Tibial nerve (tissue), 4 donors: ENCODE data around the gene CNOT8. TPM values are rescaled to one million over a fixed set of nuclear protein-coding genes. Genes with fewer than 3 reads are reported as not detected.

Source experiments
- DNase-seq, 2 donors: peaks; one replicate each; pipeline ENCODE4 v3.0.0-alpha.2; 2019; ENCODE audit warnings: low spot score in 2 of 2
- H3K27ac ChIP-seq, 4 donors: fragments of 200-600 bp; sonication (generic) in 3 of 4; one replicate each; pipeline ENCODE4 v1.5.1; 2017 to 2019; ENCODE audit warnings: mild to moderate bottlenecking in 1 of 4
- H3K27me3 ChIP-seq, 2 donors: fragments of 200-600 bp; sonication (generic) in 1 of 2; one replicate each; pipeline versions ENCODE4 v1.5.1 to v1.6.0; 2017 to 2019
- H3K36me3 ChIP-seq, 3 donors: fragments of 200-600 bp; sonication (generic); one replicate each; pipeline ENCODE4 v1.5.1; 2018 to 2019
- H3K4me1 ChIP-seq, 4 donors: fragments of 200-600 bp; sonication (generic) in 3 of 4; one replicate each; pipeline ENCODE4 v1.5.1; 2017 to 2019
- H3K4me3 ChIP-seq, 4 donors: fragments of 200-600 bp; sonication (generic) in 3 of 4; one replicate each; pipeline ENCODE4 v1.5.1; 2017 to 2019; ENCODE audit warnings: mild to moderate bottlenecking in 1 of 4, moderate library complexity in 1 of 4
- H3K9me3 ChIP-seq, 4 donors: fragments of 200-600 bp; sonication (generic) in 3 of 4; one replicate each; pipeline ENCODE4 v1.5.1; 2017 to 2019
- EP300 ChIP-seq, 2 donors: sonication (generic); formaldehyde crosslinking; IDR thresholded peaks; one replicate each; pipeline ENCODE4 v1.6.1; 2017; ENCODE audit warnings: antibody characterized with exemption in 2 of 2, mild to moderate bottlenecking in 1 of 2
- POLR2A ChIP-seq, 2 donors: fragments of 450-650 bp; IDR thresholded peaks; one replicate each; pipeline ENCODE4 v1.6.1; 2017; ENCODE audit warnings: antibody characterized with exemption in 2 of 2, mild to moderate bottlenecking in 2 of 2, moderate library complexity in 2 of 2
- WGBS, 2 donors: methylation state at CpG; one replicate each; pipeline ENCODE4 v1.1.5; 2018; 5-methylcytosine and 5-hydroxymethylcytosine counted together
- total RNA-seq, 4 donors: library from RNA; depleted of rRNA; stranded (reverse); fragments of >200 nt; gene quantifications; one replicate each; pipeline ENCODE4 v1.1.0, GENCODE V29; 2016
- TF ChIP-seq, protein P1 (sequence below), 5 experiments: fragments of 200-600 bp in 3 of 5; fragments of 450-650 bp in 2 of 5; sonication (generic) in 3 of 5; IDR thresholded peaks; one replicate each; pipeline ENCODE4 v1.5.1; 2016 to 2019; ENCODE audit warnings: antibody characterized with exemption in 5 of 5, mild to moderate bottlenecking in 3 of 5, moderate library complexity in 2 of 5

CNOT8 gene
- 100 to 1,000 TPM in 2 of 4 donors, 10 to 100 TPM in 2; 83.9 to 136 (median 102) TPM for total RNA-seq

DNA sequence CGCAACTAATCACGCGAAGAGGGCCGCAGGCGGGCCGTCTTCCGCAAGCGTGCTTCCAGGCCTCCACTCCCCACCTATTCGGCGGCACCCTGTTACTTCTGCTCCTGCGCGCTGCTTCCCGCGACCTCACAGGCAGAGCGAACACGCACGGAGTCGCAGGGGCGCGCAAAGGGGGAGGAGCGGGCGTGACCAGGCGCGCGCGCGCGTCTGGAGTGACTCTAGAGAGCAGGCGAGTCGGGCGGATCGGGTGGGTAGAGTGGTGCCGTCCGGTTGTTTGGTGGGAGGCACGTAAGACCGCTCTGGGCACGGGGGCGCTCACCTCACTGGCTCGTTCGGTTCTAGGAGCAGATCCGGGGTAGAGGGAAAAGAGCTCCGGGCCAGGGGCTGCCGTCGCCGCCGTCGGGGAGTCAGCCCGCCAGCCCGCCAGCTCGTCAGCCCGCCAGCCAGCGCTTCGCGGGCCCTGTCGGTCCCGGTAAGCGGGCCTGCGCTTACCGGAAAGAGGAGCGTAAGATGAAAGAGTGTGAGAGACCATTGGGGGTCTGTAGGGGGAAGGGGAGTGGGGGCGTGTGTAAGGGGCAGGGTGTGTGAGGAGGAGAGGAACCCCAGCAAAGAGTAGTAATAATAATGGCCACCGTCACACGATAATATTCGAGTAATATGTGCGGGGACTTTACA, at the start of gene CNOT8:
Gene CNOT8, plus strand, starts transcription at position 331 of the 675 bp plus-strand sequence. CDS start 4,652 bp downstream, outside the sequence.
- H3K4me1 ChIP-seq: peaks cover 0 to 52% (median 30%) of the 10 kb centered on the region in 4 donors
- peak within 1 kb of the TSS; percentile 72 to 90 (median 79) for H3K4me3 ChIP-seq
- H3K9me3 ChIP-seq: no peaks in the 10 kb centered on the region
- no peaks in the 10 kb centered on the region for H3K27me3 ChIP-seq
- WGBS, 2 donors: 0 to 1% methylated on average over 58 to 65 of the region's 65 CpGs
- TF ChIP-seq, protein P1, sequence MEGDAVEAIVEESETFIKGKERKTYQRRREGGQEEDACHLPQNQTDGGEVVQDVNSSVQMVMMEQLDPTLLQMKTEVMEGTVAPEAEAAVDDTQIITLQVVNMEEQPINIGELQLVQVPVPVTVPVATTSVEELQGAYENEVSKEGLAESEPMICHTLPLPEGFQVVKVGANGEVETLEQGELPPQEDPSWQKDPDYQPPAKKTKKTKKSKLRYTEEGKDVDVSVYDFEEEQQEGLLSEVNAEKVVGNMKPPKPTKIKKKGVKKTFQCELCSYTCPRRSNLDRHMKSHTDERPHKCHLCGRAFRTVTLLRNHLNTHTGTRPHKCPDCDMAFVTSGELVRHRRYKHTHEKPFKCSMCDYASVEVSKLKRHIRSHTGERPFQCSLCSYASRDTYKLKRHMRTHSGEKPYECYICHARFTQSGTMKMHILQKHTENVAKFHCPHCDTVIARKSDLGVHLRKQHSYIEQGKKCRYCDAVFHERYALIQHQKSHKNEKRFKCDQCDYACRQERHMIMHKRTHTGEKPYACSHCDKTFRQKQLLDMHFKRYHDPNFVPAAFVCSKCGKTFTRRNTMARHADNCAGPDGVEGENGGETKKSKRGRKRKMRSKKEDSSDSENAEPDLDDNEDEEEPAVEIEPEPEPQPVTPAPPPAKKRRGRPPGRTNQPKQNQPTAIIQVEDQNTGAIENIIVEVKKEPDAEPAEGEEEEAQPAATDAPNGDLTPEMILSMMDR (IDR thresholded peaks at IDR 0.05): peak in 2 of 5 experiments; percentile 30 to 37
- peak; percentile 90 to 95 for TF ChIP-seq POLR2A (IDR thresholded peaks at IDR 0.05)
- peak; percentile 67 to 97 for TF ChIP-seq EP300 (IDR thresholded peaks at IDR 0.05)
- H3K27ac ChIP-seq: peak within 1 kb of the TSS; percentile 94 to 98 (median 96)
- DNase-seq: peak; percentile 96 to 98
- no peaks in the 10 kb centered on the region for H3K36me3 ChIP-seq

DNA sequence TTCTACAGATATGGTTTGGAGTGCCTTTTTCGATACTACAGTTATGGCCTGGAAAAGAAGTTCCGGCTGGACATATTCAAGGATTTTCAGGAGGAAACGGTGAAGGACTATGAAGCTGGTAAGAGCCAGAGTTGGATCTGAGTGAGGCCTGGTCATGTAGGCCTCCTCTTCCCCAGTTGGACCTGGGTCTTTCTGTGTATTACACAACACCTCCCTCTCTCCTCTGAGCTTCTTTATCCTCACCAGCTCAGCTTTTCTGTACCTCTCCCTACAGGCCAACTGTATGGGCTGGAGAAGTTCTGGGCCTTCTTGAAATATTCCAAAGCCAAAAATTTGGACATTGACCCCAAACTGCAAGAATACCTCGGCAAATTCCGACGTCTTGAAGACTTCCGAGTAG, 47.2 kb upstream of the CNOT8 start:
- TF ChIP-seq, protein P1 (IDR thresholded peaks at IDR 0.05): no peak
- TF ChIP-seq POLR2A (IDR thresholded peaks at IDR 0.05): no peak
- no peak for TF ChIP-seq EP300 (IDR thresholded peaks at IDR 0.05)
- Histone ChIP-seq H3K27ac (peak overlapping the region in 2 of 4 donors; percentile 37 to 42), H3K36me3 (peaks cover 3 to 93% (median 34%) of the 10 kb centered on the region in 3 donors), H3K4me3 (no peak overlapping the region), H3K4me1 (peaks cover 0 to 8% (median 0%) of the 10 kb centered on the region in 4 donors), H3K9me3 (no peaks in the 10 kb centered on the region), H3K27me3 (no peaks in the 10 kb centered on the region)
- DNase-seq: no peak
- WGBS, 2 donors: 85% methylated on average over 7 of the region's 7 CpGs

DNA sequence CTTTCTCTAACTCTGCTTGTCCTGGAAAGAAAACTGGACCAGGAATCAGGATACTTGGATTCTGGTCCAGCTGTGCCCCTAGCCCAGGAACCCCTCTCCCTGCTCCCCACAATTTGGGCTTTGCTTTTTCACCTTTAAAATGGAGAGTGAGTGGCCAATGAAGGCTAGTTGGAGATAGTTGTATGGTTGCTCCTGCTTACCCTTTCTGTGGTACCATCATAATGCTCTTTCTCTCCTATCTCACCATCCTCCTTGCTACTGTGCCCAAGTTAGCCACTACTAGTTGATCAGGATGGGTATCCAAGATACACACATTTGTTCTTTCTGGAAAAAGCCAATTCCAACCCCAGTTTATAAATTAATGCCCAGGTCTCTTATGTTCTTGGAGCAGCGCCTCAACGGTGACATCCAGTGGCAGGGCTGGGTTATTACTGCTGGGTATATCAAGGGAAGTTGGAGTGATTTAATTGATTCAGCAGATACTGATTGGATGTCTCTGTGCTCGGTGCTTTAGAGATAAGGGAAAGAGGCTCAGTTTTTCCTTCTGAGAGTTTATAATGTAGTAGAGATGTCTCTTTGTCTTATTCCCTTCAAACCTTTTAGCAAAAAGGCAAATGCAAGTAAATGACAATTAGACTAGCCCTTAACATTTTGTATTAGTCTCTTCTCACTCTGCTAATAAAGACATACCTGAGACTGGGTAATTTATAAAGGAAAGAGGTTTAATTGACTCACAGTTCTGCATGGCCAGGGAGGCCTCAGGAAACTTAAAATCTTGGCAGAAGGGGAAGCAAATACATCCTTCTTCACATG, 46.6 kb upstream of the CNOT8 start:
- WGBS, 2 donors: 36% methylated on average over 3 of the region's 3 CpGs
- no peaks in the 10 kb centered on the region for H3K9me3 ChIP-seq
- DNase-seq: peak; percentile 38 to 60
- no peak overlapping the region for H3K4me3 ChIP-seq
- peak in 1 of 2 donors; percentile 21 for TF ChIP-seq EP300 (IDR thresholded peaks at IDR 0.05)
- TF ChIP-seq, protein P1 (IDR thresholded peaks at IDR 0.05): peak; percentile 80 to 91 (median 85)
- no peak for TF ChIP-seq POLR2A (IDR thresholded peaks at IDR 0.05)
- H3K27me3 ChIP-seq: no peaks in the 10 kb centered on the region
- peaks cover 3 to 93% (median 34%) of the 10 kb centered on the region in 3 donors for H3K36me3 ChIP-seq
- H3K27ac ChIP-seq: peak overlapping the region in 2 of 4 donors; percentile 37 to 42
- H3K4me1 ChIP-seq: peaks cover 0 to 11% (median 0%) of the 10 kb centered on the region in 4 donors

DNA sequence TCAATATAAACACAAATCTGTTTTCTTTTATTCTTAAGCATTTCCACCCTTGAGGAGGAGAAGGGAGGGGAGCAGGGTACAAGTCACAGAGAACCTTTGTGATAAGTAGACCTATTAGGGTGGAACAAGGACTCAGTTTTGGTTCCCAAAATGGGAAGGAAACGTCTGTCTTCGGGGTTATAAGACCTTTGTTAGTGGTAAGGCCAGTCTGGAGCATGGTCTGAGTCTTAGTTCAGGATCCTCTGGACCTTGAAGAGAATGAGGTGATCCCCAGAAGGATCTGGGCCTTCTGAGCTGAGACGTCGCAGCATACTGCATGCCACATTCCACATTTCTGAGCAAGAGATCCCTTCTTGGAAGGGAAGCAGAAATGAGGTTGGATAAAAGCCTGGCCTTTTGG, 45.3 kb upstream of the CNOT8 start:
- Histone ChIP-seq H3K36me3 (peaks cover 3 to 93% (median 34%) of the 10 kb centered on the region in 3 donors), H3K27ac (no peak overlapping the region), H3K4me3 (no peak overlapping the region), H3K4me1 (peaks cover 0 to 12% (median 0%) of the 10 kb centered on the region in 4 donors), H3K9me3 (no peaks in the 10 kb centered on the region), H3K27me3 (no peaks in the 10 kb centered on the region)
- TF ChIP-seq EP300 (IDR thresholded peaks at IDR 0.05) (no peak), POLR2A (IDR thresholded peaks at IDR 0.05) (no peak)
- TF ChIP-seq, protein P1 (IDR thresholded peaks at IDR 0.05): no peak
- WGBS, 2 donors: 70% methylated on average over 4 of the region's 4 CpGs
- no peak for DNase-seq
